Urinary bladder (tissue), 4 donors: ENCODE data around the gene ALK. TPM values are rescaled to one million over a fixed set of nuclear protein-coding genes. Genes with fewer than 3 reads are reported as not detected.
A peak's percentile ranks its signal among the peaks of the same experiment; 100 is the strongest.

ENCODE experiments used
- DNase-seq: peaks from one replicate; pipeline ENCODE4 v3.0.0-alpha.2; 2015; ENCODE audit errors: extremely low spot score
- H3K27ac ChIP-seq: one replicate; pipeline ENCODE4 v1.5.1; 2013; ENCODE audit warnings: low read depth, mild to moderate bottlenecking, moderate library complexity
- H3K36me3 ChIP-seq: one replicate; pipeline ENCODE4 v1.6.1; 2013; ENCODE audit warnings: mild to moderate bottlenecking, moderate library complexity; ENCODE audit not compliant: insufficient read depth
- H3K4me1 ChIP-seq: one replicate; pipeline ENCODE4 v1.6.1; 2013; ENCODE audit warnings: mild to moderate bottlenecking, moderate library complexity; ENCODE audit not compliant: insufficient read depth
- H3K4me3 ChIP-seq: one replicate; pipeline ENCODE4 v1.5.1; 2013; ENCODE audit warnings: low read depth, low read length
- WGBS: extraction: QIAGEN DNeasy Blood & Tissue Kit; methylation state at CpG from one replicate; pipeline ENCODE4 v1.1.7; 2013; 5-methylcytosine and 5-hydroxymethylcytosine counted together
- polyA plus RNA-seq: library from polyadenylated mRNA; stranded (reverse); fragments of 200-250 nt; gene quantifications from one replicate; pipeline ENCODE4 v1.2.3, GENCODE V29; 2013
- total RNA-seq: library from RNA; depleted of rRNA; stranded (reverse); fragments of >200 nt; gene quantifications from one replicate; pipeline ENCODE4 v1.2.3, GENCODE V29; 2014
- donor health status: healthy with polysubstance abuse.
- donor health status: healthy.

Gene ALK
- total and polyA plus RNA-seq, 2 donors: 0.29 to 1.0 TPM

GRCh38 chr2:29275186-29275585 is 646.2 kb downstream of the ALK start:
- H3K4me3 ChIP-seq: no peak overlapping the region
- no peaks in the 10 kb centered on the region for H3K36me3 ChIP-seq
- no peak overlapping the region for H3K27ac ChIP-seq
- DNase-seq: no peak
- WGBS: 92% methylated on average over 4 of the region's 4 CpGs
- H3K4me1 ChIP-seq: no peaks in the 10 kb centered on the region

GRCh38 chr2:29273685-29274611 is 647.4 kb downstream of the ALK start:
- no peaks in the 10 kb centered on the region for H3K4me1 ChIP-seq
- H3K27ac ChIP-seq: no peak overlapping the region
- H3K4me3 ChIP-seq: no peak overlapping the region
- DNase-seq: no peak
- 66% methylated on average over 6 of the region's 6 CpGs for WGBS
- H3K36me3 ChIP-seq: no peaks in the 10 kb centered on the region

GRCh38 chr2:29273004-29273684 is 648.2 kb downstream of the ALK start:
- 85% methylated on average over 6 of the region's 6 CpGs for WGBS
- H3K27ac ChIP-seq: no peak overlapping the region
- no peak for DNase-seq
- no peak overlapping the region for H3K4me3 ChIP-seq
- no peaks in the 10 kb centered on the region for H3K4me1 ChIP-seq
- no peaks in the 10 kb centered on the region for H3K36me3 ChIP-seq

- DNase-seq: no peak
Observed at GRCh38 chr2:29272311-29272710, 649.1 kb downstream of the ALK start.

GRCh38 chr2:29270701-29271121 is 650.7 kb downstream of the ALK start:
- H3K36me3 ChIP-seq: no peaks in the 10 kb centered on the region
- no peaks in the 10 kb centered on the region for H3K4me1 ChIP-seq
- no peak overlapping the region for H3K4me3 ChIP-seq
- WGBS: 92% methylated on average over 5 of the region's 5 CpGs
- DNase-seq: no peak
- H3K27ac ChIP-seq: no peak overlapping the region

More at GRCh38 chr2:29272311-29272710, 649.1 kb downstream of the ALK start:
- WGBS: 68% methylated on average over 5 of the region's 5 CpGs
- Histone ChIP-seq H3K4me3 (no peak overlapping the region), H3K27ac (no peak overlapping the region), H3K36me3 (no peaks in the 10 kb centered on the region), H3K4me1 (no peaks in the 10 kb centered on the region)

- Histone ChIP-seq H3K4me3 (no peak overlapping the region), H3K4me1 (no peaks in the 10 kb centered on the region), H3K27ac (no peak overlapping the region), H3K36me3 (no peaks in the 10 kb centered on the region)
- no peak for DNase-seq
- 71% methylated on average over 5 of the region's 5 CpGs for WGBS
Observed at GRCh38 chr2:29269765-29270109, 651.6 kb downstream of the ALK start.

- WGBS: 85% methylated on average over 11 of the region's 11 CpGs
- H3K4me1 ChIP-seq: no peaks in the 10 kb centered on the region
- no peak for DNase-seq
Observed at GRCh38 chr2:29269095-29269764, 652.2 kb downstream of the ALK start.

GRCh38 chr2:29267720-29268119 is 653.7 kb downstream of the ALK start:
- H3K36me3 ChIP-seq: no peaks in the 10 kb centered on the region
- no peaks in the 10 kb centered on the region for H3K4me1 ChIP-seq
- H3K4me3 ChIP-seq: no peak overlapping the region
- no peak overlapping the region for H3K27ac ChIP-seq
- WGBS: 52% methylated on average over 2 of the region's 2 CpGs
- no peak for DNase-seq

More at GRCh38 chr2:29269095-29269764, 652.2 kb downstream of the ALK start:
- Histone ChIP-seq H3K27ac (no peak overlapping the region), H3K4me3 (no peak overlapping the region), H3K36me3 (no peaks in the 10 kb centered on the region)

GRCh38 chr2:29263886-29264285 is 657.5 kb downstream of the ALK start:
- H3K4me1 ChIP-seq: no peaks in the 10 kb centered on the region
- H3K27ac ChIP-seq: no peak overlapping the region
- WGBS: 95% methylated on average over 5 of the region's 5 CpGs
- no peak overlapping the region for H3K4me3 ChIP-seq
- no peaks in the 10 kb centered on the region for H3K36me3 ChIP-seq
- no peak for DNase-seq

GRCh38 chr2:29262681-29263260 is 658.6 kb downstream of the ALK start:
- Histone ChIP-seq H3K36me3 (no peaks in the 10 kb centered on the region), H3K27ac (no peak overlapping the region), H3K4me3 (no peak overlapping the region), H3K4me1 (no peaks in the 10 kb centered on the region)
- WGBS: 67% methylated on average over 7 of the region's 7 CpGs
- peak; percentile 69 for DNase-seq

- WGBS: 79% methylated on average over 3 of the region's 3 CpGs
- Histone ChIP-seq H3K36me3 (no peaks in the 10 kb centered on the region), H3K27ac (no peak overlapping the region), H3K4me1 (no peaks in the 10 kb centered on the region), H3K4me3 (no peak overlapping the region)
- no peak for DNase-seq
Observed at GRCh38 chr2:29261003-29261402, 660.4 kb downstream of the ALK start.

GRCh38 chr2:29260142-29260772 is 661.1 kb downstream of the ALK start:
- DNase-seq: no peak
- WGBS: 76% methylated on average over 6 of the region's 6 CpGs
- no peaks in the 10 kb centered on the region for H3K36me3 ChIP-seq

GRCh38 chr2:29259221-29259620 is 662.2 kb downstream of the ALK start:
- H3K4me3 ChIP-seq: no peak overlapping the region
- no peak overlapping the region for H3K27ac ChIP-seq
- WGBS: 56% methylated on average over 4 of the region's 4 CpGs
- no peaks in the 10 kb centered on the region for H3K36me3 ChIP-seq
- H3K4me1 ChIP-seq: no peaks in the 10 kb centered on the region
- no peak for DNase-seq

More at GRCh38 chr2:29260142-29260772, 661.1 kb downstream of the ALK start:
- Histone ChIP-seq H3K4me3 (no peak overlapping the region), H3K4me1 (no peaks in the 10 kb centered on the region), H3K27ac (no peak overlapping the region)
